Activated CD4-positive, alpha-beta T cell treated with anti-CD3 and anti-CD28 coated beads for 4 hours (primary cell): ENCODE measurements around the gene DNAI4.
A peak's percentile ranks its signal among the peaks of the same experiment; 100 is the strongest.
"Not testable (repeated sequence)": the region's sequence is repeated elsewhere in the genome, so short reads cannot be mapped to it uniquely, and the experiment has no call there.

Experiments used
- DNase-seq, 2 donors: peaks; one replicate each; pipeline ENCODE4 v3.0.0-alpha.2; 2020

DNAI4 gene

GRCh38 chr1:66924756-66925557 is at the start of gene DNAI4, which contains the start of gene MIER1:
Gene DNAI4, minus strand, starts transcription at chr1:66924856. Its CDS starts 25 bp downstream, at chr1:66924831.
Gene MIER1, plus strand, starts transcription at chr1:66924990. Its CDS starts 39 bp downstream, at chr1:66925029.
- peak; percentile 94 to 96 for DNase-seq

- no peak for DNase-seq
Observed at GRCh38 chr1:66968574-66968973, 43.9 kb upstream of the DNAI4 start.

- DNase-seq, result not testable (repeated sequence)
Observed at GRCh38 chr1:66966188-66966873, 41.7 kb upstream of the DNAI4 start.

GRCh38 chr1:66957938-66958337 is 33.3 kb upstream of the DNAI4 start:
- no peak for DNase-seq

- no peak for DNase-seq
Observed at GRCh38 chr1:66954208-66954607, 29.6 kb upstream of the DNAI4 start.

- no peak for DNase-seq
Observed at GRCh38 chr1:66951513-66951912, 26.9 kb upstream of the DNAI4 start.

- no peak for DNase-seq
Observed at GRCh38 chr1:66947267-66947666, 22.6 kb upstream of the DNAI4 start.

GRCh38 chr1:66945316-66945715 is 20.7 kb upstream of the DNAI4 start:
- DNase-seq, result no peak

GRCh38 chr1:66944330-66945274 is 19.9 kb upstream of the DNAI4 start:
- DNase-seq, result no peak

GRCh38 chr1:66943361-66943969 is 18.8 kb upstream of the DNAI4 start:
- no peak for DNase-seq

- no peak for DNase-seq
Observed at GRCh38 chr1:66940981-66941380, 16.3 kb upstream of the DNAI4 start.

- DNase-seq, result no peak
Observed at GRCh38 chr1:66938613-66939012, 14.0 kb upstream of the DNAI4 start.

GRCh38 chr1:66937529-66938234 is 13.0 kb upstream of the DNAI4 start:
- DNase-seq, result no peak

GRCh38 chr1:66933887-66934700 is 9.4 kb upstream of the DNAI4 start:
- no peak for DNase-seq

- no peak for DNase-seq
Observed at GRCh38 chr1:66932291-66932690, 7.6 kb upstream of the DNAI4 start.

GRCh38 chr1:66931590-66931989 is 6.9 kb upstream of the DNAI4 start:
- no peak for DNase-seq

- peak in 1 of 2 donors; percentile 7 for DNase-seq
Observed at GRCh38 chr1:66930823-66931174, 6.1 kb upstream of the DNAI4 start.

- DNase-seq, result peak; percentile 93 to 95
Observed at GRCh38 chr1:66929999-66930822, 5.6 kb upstream of the DNAI4 start.

- no peak for DNase-seq
Observed at GRCh38 chr1:66929691-66929998, 5.0 kb upstream of the DNAI4 start.

GRCh38 chr1:66929146-66929688 is 4.6 kb upstream of the DNAI4 start:
- no peak for DNase-seq
